ENCODE data around the gene PRKRIP1.
"Not testable (repeated sequence)": the region's sequence is repeated elsewhere in the genome, so short reads cannot be mapped to it uniquely, and the experiment has no call there.

Gene PRKRIP1

DNA sequence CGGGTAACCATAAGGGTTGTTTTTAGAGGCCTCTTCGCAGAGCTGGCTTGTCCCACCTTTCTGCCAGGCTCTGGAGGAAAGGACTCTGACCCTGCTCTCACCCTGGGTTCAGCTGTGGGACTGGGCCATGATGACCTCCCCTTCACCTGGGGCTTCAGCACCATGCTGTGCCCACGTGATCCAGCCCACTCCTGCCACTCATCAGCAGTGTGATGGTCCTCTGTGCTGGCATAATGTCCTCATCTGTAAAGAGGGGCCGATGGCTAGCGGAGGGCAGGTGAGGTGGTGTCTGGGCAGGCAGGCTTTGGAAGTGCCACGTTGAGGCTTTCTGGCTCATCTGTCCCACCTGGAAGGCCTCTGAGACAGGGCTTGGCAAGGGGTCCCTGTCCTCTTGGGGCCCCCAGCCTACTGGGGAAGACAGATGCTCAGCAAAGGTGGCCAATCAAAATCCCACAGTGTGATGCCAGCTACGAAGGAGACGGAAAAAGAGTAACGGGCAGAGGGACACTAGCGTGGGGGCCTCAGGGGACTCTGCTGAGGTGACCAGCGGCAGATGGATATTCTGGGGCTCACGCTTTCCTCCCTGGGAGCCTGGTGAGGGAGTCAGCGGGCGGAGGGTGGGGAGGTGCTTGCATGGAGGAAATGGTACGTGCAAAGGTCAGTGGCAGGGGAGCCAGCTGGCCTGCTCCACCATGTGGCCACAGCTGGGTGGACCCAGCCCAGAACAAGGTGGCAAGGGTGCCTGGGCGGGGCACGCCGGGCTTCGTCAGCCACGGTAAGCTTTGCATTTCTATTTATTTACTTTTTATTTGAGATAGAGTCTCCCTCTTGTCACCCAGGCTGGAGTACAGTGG lies 74.0 kb downstream of the PRKRIP1 start:
- no peak overlapping the region for H3K4me3 ChIP-seq (ENCODE audit: low read length)
- DNase-seq (ENCODE audit: low read depth): no peak
- TF ChIP-seq, protein P1, sequence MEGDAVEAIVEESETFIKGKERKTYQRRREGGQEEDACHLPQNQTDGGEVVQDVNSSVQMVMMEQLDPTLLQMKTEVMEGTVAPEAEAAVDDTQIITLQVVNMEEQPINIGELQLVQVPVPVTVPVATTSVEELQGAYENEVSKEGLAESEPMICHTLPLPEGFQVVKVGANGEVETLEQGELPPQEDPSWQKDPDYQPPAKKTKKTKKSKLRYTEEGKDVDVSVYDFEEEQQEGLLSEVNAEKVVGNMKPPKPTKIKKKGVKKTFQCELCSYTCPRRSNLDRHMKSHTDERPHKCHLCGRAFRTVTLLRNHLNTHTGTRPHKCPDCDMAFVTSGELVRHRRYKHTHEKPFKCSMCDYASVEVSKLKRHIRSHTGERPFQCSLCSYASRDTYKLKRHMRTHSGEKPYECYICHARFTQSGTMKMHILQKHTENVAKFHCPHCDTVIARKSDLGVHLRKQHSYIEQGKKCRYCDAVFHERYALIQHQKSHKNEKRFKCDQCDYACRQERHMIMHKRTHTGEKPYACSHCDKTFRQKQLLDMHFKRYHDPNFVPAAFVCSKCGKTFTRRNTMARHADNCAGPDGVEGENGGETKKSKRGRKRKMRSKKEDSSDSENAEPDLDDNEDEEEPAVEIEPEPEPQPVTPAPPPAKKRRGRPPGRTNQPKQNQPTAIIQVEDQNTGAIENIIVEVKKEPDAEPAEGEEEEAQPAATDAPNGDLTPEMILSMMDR (IDR thresholded peaks at IDR 0.05; ENCODE audit: insufficient read depth, low read depth, low read length, missing control alignments): no peak

DNA sequence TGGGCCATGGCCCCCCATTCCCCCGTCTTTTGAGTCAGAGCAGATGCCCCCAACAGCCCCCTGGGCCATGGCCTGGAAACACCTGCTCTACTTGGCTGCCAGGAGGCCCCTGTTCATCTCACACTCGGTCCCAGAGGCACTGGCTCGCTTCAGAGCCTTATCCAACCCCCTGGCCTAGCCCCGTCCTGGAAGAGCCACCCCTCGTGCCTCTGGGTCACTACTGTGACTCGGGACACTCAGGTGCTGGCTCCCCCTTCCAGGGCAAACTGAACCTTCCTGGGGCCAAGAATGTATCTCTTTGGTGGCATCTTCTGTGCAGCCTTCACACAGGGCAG lies 75.6 kb downstream of the PRKRIP1 start:
- no peak overlapping the region for H3K4me3 ChIP-seq (ENCODE audit: low read length)
- TF ChIP-seq, protein P1 (IDR thresholded peaks at IDR 0.05; ENCODE audit: insufficient read depth, low read depth, low read length, missing control alignments): no peak
- DNase-seq (ENCODE audit: low read depth): no peak

DNA sequence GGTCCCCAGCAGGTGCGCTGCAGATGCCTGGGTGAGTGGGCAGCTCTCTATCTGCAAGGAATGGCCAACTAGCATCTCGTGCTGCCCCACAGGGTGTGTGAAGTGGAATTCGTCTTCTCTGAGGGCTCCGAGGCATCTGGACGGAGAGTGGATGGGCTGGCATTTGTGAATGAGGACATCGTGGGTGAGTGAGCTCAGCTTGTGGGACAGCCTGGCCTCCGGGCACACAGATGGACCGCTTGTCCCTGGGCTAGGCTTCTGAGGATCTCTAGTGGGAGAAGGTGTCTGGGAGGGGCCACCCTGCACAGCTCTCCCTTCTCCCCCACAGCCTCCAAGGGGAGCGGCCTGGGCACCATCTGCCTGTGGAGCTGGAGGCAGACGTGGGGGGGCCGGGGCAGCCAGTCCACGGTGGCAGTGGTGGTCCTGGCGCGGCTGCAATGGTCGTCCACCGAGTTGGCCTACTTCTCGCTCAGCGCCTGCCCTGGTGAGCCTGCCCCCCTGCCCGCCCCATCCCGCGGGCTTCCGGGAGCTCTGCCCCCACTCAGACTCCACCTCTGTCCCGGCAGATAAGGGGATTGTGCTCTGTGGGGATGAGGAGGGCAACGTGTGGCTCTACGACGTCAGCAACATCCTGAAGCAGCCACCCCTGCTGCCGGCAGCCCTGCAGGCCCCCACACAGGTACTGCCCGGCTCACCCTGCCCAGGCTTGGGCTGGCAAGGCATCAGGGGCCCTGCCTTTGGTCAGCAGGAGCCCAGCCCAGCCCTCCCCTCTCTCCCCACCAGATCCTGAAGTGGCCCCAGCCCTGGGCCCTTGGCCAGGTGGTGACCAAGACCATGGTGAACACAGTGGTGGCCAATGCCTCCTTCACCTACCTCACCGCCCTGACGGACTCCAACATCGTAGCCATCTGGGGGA lies 76.2 kb downstream of the PRKRIP1 start:
- no peak for DNase-seq (ENCODE audit: low read depth)
- TF ChIP-seq, protein P1 (IDR thresholded peaks at IDR 0.05; ENCODE audit: insufficient read depth, low read depth, low read length, missing control alignments): no peak
- no peak overlapping the region for H3K4me3 ChIP-seq (ENCODE audit: low read length)

DNA sequence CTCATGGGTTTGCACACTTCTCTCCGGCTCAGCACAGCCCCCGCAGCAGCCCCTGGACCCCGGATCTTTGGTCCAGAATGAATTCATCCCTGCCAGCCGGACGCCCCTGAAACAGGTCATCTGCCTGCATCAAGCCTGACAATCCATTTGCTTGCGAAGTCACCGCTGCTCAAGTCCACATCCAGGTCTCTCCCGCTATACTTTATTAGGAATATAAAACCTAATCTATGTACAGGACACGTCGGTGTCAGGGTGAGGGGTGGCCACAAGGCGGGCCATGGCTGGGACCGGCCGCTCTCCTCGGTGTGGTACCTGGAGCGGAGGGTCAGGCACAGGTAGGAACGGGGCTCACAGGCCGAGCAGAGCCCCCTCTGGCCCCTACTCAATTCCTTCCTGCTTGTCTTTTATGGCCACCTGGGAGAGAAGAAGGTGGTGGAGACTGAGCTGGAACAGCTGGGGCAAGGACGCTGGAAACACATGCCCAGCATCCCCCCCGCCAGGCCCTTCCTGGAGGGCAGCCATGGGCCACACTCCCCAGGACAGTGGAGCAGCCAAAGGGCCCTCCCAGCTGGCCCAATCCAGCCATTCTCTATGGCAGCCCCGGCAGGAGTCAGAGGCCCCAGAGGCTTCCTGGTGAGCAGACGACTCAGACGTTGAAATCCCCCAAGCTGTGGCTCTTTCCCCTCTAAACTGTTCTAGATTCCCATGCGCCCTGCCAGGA lies 77.3 kb downstream of the PRKRIP1 start:
- TF ChIP-seq, protein P1 (IDR thresholded peaks at IDR 0.05; ENCODE audit: insufficient read depth, low read depth, low read length, missing control alignments): no peak
- no peak overlapping the region for H3K4me3 ChIP-seq (ENCODE audit: low read length)
- no peak for DNase-seq (ENCODE audit: low read depth)

DNA sequence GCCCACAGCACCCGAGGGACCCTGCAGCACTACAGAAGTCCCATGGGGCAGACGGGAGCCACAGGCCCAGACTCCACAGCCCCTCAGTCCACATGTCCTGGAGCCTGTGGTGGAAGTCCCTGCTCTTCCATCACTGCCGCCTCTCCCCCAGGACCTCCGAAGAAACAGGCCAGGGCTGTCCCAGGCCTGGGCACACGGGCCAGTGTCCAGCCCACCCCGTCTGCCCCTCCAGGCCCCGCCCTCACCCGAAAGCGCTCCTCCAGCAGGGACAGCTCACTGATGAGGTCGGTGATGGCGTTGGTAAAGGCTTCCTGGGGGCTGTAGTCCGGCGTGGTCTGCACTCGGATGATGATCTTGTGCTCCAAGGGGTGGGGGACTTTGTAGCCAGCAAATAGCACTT lies 78.0 kb downstream of the PRKRIP1 start:
- DNase-seq (ENCODE audit: low read depth); H3K4me3 ChIP-seq (ENCODE audit: low read length): not testable (repeated sequence)

DNA sequence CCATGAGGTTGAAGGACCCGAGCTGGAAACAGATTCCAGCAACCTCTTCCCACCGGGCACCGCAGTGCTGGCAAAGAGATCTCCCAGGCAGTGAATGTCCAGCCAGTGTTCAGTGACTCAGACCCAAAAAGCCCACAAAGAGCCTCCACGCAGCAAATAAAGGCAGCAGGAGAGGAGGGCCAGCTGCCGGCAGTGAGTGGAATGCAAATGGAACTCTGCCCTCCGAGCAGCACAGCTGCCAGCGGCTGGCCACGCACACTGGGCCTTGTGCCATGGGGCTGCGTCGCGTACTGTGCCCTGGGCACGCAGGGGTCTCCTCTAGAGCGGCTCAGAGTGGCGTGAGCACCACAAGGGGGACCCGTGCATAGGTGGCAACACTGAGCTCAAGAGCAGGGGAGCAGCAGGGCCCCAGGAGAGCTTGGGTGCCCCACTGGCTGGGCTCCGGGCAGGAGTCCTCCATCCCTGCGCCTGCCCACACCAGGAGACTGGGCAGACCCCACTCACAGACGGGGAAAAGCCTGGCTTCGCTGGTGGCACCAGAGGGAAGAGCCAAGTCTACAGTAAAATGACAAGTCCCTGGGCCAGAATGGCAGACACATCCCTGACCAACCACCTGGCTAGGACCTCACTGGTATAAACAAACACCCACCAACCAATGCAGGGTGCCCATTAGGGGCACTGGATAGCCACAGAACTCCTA lies 78.7 kb downstream of the PRKRIP1 start:
- DNase-seq (ENCODE audit: low read depth): not testable (repeated sequence)

More for the DNA sequence above, 78.7 kb downstream of the PRKRIP1 start:
- not testable (repeated sequence) for H3K4me3 ChIP-seq (ENCODE audit: low read length)

Data from epithelial cell of esophagus (primary cell).